AG04449 (cell line): Measurements from ENCODE around the gene CHCHD6.

Source experiments
- CTCF ChIA-PET: fragments of 350-600 bp; formaldehyde crosslinking; extraction: SDS; loops from one replicate; lab custom pipeline; 2021; ENCODE audit warnings: antibody characterized with exemption; lab: Yijun Ruan, JAX
- POLR2A ChIA-PET: fragments of 400-600, 350-600 bp; formaldehyde crosslinking; extraction: SDS; loops from one replicate; lab custom pipeline; 2020; ENCODE audit warnings: antibody characterized with exemption, inconsistent platforms; lab: Yijun Ruan, JAX
- DNase-seq: peaks from one replicate; pipeline ENCODE4 v3.0.0-alpha.2; 2010; ENCODE audit warnings: low read depth, low spot score
- H3K4me3 ChIP-seq: 2 replicates; pipeline ENCODE4 v1.5.1; 2011; ENCODE audit warnings: low read depth, mild to moderate bottlenecking, control low read depth, low read length
- TF ChIP-seq, protein P1 (sequence below): IDR thresholded peaks from one replicate; pipeline ENCODE4 v1.5.1; 2011; ENCODE audit warnings: mild to moderate bottlenecking, moderate library complexity, low read length, control low read depth, inconsistent platforms; ENCODE audit not compliant: insufficient read depth; ENCODE audit errors: missing control alignments

Gene CHCHD6

GRCh38 chr3:126934991-126935390, 231.0 kb downstream of the CHCHD6 start:
- DNase-seq, result no peak
- ChIA-PET POLR2A (no interaction called here), CTCF (interaction anchor here (1.3 to 1.4 kb wide), 2 partner anchors 185 to 255 kb away, joined by 3 to 5 read pairs; no protein-coding TSS in a partner anchor)
- TF ChIP-seq, protein P1, sequence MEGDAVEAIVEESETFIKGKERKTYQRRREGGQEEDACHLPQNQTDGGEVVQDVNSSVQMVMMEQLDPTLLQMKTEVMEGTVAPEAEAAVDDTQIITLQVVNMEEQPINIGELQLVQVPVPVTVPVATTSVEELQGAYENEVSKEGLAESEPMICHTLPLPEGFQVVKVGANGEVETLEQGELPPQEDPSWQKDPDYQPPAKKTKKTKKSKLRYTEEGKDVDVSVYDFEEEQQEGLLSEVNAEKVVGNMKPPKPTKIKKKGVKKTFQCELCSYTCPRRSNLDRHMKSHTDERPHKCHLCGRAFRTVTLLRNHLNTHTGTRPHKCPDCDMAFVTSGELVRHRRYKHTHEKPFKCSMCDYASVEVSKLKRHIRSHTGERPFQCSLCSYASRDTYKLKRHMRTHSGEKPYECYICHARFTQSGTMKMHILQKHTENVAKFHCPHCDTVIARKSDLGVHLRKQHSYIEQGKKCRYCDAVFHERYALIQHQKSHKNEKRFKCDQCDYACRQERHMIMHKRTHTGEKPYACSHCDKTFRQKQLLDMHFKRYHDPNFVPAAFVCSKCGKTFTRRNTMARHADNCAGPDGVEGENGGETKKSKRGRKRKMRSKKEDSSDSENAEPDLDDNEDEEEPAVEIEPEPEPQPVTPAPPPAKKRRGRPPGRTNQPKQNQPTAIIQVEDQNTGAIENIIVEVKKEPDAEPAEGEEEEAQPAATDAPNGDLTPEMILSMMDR, result no peak
- no peak overlapping the region for H3K4me3 ChIP-seq

GRCh38 chr3:126935756-126936509, 231.9 kb downstream of the CHCHD6 start:
- POLR2A ChIA-PET, result no interaction called here
- CTCF ChIA-PET, result interaction anchor here (1.3 kb wide), 2 partner anchors 9 to 186 kb away, joined by 3 read pairs; no protein-coding TSS in a partner anchor
- DNase-seq, result no peak
- H3K4me3 ChIP-seq, result no peak overlapping the region
- TF ChIP-seq, protein P1, result no peak

GRCh38 chr3:126936853-126937425, 232.9 kb downstream of the CHCHD6 start:
- ChIA-PET POLR2A (no interaction called here), CTCF (interaction anchor here (1.0 to 1.3 kb wide), 2 partner anchors 10 to 24 kb away, joined by 3 read pairs; no protein-coding TSS in a partner anchor)
- H3K4me3 ChIP-seq, result no peak overlapping the region
- DNase-seq, result no peak
- TF ChIP-seq, protein P1, result no peak

DNA sequence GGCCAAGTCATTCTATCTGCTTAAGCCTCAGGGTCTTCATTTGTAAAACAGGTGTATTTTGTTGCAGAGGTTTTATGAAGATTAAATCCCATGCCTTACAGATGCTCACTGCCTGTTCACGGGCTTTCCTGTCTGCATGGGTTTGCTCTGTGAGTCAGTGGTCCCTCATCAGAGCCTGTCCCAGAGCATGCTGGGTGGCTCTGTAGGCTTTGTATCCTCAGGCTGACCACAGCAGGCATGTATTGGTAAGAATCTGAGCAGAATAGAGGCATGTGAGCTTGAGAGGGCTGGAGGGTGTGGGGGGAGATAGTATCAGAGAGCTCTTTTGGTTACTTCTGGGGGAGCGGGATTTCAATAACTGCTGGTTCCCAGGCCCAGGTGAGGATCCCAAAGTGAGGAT, 233.5 kb downstream of the CHCHD6 start:
- ChIA-PET CTCF (interaction anchor here (1.0 to 2.1 kb wide), 3 partner anchors 10 to 23 kb away, joined by 3 to 5 read pairs (median 3); no protein-coding TSS in a partner anchor), POLR2A (no interaction called here)
- TF ChIP-seq, protein P1, result no peak
- H3K4me3 ChIP-seq, result no peak overlapping the region
- DNase-seq, result no peak

DNA sequence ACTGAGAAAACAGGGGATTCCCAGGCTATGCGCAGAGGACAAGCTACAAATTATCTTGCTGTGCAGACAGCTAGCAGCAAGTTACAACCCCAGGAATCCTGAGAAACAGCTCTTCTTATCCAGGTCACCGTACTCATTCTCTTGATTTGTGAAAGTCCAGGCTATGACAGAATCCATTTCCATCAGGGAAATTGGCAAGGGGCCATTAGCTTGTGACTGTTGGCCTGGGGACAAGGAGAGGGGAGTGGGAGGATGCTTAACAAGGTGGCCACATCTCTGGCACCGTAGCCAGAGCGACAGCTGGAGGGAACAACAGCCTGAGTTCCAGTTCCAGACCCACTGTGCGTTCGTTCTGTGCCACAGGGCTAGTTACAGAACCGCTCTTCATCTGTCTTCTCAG, 233.9 kb downstream of the CHCHD6 start:
- no peak for DNase-seq
- H3K4me3 ChIP-seq, result no peak overlapping the region
- TF ChIP-seq, protein P1, result no peak
- ChIA-PET CTCF (interaction anchor here (1.0 to 2.1 kb wide), 3 partner anchors 11 to 185 kb away, joined by 3 to 9 read pairs (median 5); no protein-coding TSS in a partner anchor), POLR2A (no interaction called here)
